Stimulated activated CD4-positive, alpha-beta T cell treated with anti-CD3 and anti-CD28 coated beads, Interleukin-2, amount 100 ng/mL, for 24 hours (primary cell): Measurements from ENCODE around the gene RAB11FIP4.

Experiments
- DNase-seq, 2 donors: peaks; one replicate each; pipeline ENCODE4 v3.0.0-alpha.2; 2020

The RAB11FIP4 gene

DNA sequence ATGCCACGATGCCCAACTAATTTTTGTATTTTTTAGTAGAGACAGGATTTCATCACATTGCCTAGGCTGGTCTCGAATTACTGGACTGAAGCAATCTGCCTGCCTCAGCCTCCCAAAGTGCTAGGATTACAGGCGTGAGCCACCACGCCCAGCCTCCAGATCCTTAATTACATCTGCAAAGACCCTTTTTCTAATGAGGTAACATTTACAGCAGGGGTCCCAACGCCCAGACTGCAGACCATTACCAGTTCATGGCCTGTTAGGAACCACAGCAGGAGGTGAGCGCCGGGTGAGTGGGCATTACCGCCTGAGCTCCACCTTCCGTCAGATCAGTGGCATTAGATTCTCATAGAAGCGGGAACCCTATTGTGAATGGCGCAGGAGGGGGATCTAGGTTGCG is 4.0 kb upstream of the RAB11FIP4 start:
- no peak for DNase-seq

DNA sequence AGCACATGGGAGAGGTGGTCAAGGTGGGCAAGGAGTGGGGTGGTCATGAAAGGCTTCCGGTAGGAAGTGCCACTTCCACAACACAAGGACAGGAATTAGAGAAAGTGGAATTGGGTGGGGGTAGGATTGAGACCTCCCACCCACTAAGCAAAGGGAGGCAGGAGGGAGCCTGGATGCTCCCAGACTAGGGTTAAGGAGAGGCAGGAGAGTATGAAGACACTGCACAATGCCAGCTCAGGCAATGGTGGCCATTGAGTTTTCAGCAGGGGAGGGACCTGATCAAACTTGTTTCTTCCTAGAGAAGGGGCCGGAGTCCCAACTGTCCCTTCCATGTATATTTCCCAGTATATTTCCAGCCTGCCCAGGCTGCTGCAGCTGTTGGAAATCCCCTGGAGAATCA is 3.1 kb upstream of the RAB11FIP4 start:
- no peak for DNase-seq

DNA sequence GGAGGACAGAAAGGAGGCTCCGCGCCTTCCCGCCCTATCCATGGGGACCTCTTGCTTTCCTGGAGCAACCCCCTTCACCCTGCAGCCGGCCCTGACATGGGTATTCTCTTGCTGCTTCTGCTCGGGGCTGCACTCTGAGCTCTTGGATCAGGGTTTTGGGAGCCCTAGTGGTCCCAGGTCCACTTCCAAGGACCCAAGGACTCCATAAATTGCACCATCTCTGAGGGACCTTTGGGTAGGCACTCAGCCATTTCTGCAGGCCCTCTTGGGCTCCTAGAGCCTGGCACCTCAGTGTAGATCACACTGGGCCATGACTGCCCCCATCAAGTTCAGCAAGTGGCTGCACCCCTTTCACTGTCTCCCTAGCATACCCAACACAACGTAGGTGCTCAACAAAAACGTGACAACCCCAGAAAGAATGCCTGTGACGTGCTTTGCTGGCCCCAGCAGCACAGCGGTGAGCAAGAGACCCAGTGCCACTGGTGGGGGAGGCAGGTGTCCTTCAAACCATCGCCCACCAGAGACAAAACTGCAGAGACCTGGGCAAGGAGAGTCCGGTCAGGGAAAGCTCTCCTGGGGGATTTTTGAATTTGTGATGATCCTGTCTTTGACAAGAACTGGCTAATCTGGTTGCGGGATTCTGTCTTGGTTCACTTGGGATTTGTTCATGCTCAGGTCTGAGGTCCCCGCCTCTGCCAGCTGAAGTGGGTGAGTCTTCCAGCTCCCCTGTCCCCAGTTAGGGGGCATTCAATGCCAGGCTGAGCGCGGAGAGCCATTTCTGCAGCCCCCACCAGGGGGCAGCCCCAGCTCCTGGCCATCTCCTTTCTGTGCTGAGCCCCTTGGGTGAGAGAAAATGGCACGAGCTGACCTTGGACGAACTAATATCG is 2.5 kb upstream of the RAB11FIP4 start:
- DNase-seq: peak; percentile 47 to 56

DNA sequence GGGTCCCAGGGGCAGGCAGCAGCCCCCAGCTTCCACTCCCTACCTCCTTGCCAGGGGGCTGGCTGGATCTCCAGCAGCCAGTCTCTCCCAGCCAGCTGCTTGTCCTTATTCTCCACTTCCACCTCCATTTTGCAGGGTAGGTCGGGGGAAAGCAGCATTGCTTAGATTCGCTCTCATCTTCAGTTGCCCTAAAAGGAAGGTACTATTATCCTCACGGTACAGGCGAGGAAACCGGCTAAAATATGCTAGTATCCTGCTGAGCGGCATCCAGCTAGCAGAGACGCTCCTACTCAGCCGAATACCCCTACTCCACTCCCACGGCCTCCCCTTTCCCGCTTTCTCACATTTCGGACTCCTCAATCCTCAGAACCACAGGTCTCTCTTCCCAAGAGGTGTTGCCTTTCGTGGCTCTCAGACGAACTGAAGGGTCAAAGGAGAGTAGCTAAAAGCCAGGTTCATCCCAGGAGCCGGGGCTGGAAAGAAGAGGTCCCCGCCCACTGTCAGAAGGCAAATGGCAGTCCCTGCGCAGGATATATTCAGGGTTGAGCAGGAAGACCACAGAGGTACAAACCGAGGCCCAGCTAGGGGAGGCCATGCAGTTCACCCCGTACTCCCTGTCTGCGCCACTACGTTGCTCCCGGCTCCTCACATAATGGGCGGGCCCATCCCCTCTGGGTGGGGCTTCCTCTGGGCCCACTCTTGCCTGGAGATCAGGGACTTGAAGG is 1.7 kb upstream of the RAB11FIP4 start:
- no peak for DNase-seq

DNA sequence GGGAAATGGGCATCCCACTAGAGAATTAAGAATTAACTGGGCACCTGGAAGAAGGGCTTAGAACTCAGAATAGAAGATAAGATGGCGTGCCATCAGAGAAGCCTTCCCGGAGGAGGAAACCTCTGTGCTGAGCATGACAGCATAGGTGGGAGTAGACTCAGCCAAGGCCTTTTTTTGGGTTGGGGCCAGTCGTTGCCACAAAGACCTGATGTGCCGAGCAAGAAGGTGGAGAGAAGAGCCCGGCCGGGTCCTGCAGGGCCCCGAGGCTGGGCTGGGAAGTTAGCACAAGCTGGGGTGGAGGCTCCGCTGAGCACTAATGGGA is 1.1 kb upstream of the RAB11FIP4 start:
- no peak for DNase-seq

DNA sequence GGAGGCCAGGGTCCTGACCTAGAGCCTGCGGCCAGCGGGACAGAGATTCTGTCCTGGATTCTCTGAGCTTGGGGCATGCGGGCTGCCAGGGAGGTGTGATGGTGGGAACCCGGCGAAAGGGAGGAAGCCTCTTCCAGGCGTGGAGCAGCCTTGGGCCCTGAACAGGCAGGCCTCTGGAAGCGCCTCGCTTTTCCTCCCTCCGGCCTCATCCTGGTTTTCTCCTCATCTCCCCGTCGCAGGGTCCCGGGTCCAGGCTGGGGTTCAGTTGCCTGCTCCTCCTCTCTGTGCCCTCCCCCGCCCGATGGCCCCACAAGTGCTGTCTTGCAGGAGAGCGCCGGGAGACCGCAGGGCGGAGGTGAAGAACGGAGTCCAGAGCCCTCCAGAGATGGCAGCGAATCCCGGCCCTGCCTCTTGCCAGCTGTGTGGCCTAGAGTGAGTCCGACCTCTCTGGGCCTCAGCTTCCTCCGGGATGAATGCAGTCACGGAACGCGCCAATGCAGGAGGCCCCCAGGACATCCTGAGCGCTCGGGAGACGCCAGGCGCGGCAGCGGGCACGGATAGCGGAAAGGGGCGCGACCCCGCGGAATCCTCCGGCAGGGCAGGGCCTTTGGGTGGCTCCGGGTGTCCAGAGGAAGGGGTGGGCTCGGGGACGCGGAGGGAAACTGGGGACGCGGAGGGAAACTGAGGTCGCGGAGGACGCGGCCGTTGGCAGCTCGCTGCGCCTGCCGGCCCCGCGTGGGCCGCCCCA is 553 bp upstream of the RAB11FIP4 start:
- DNase-seq: no peak

DNA sequence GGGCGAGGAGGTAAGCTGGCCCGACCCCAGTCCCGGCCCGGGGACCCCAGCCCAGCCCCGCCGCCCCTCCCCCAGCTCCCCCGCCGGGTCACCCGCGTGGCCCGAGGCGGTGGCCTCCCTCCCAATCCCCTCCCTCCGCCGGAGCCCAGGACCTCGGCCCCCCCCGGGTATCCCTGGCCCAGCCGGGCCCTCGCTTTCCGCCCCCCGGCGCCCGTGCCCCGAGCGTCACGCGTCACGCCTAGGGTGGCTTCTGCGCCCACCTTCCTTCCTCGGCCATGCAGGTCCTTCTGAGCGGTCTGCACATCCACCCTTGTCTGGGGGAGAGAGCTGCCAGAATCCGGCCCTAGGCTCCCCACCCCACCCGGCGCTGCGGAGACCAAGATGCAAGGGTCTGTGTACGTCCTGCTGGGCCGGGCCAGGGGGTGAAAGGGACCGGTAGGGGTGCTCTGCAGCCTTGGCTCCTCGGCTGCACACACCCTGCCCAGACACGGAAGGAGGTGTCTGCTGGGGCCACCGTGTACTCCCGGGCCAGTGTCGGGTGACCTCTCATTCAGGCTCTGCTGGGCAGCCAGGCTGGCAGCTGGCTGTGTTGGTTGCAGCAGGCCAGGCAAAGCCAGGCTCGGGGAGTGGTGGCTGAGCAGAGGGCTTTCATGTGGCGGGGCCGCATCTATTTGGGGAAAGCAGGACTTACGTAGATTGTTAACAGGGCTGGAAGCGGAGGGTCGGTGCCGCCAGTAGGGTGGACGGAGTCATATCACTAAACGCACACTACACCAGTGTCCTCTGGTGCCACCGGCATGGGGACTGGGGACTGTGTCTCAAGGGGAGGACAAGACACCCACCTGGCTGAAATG is 754 bp downstream of the RAB11FIP4 start:
- no peak for DNase-seq

DNA sequence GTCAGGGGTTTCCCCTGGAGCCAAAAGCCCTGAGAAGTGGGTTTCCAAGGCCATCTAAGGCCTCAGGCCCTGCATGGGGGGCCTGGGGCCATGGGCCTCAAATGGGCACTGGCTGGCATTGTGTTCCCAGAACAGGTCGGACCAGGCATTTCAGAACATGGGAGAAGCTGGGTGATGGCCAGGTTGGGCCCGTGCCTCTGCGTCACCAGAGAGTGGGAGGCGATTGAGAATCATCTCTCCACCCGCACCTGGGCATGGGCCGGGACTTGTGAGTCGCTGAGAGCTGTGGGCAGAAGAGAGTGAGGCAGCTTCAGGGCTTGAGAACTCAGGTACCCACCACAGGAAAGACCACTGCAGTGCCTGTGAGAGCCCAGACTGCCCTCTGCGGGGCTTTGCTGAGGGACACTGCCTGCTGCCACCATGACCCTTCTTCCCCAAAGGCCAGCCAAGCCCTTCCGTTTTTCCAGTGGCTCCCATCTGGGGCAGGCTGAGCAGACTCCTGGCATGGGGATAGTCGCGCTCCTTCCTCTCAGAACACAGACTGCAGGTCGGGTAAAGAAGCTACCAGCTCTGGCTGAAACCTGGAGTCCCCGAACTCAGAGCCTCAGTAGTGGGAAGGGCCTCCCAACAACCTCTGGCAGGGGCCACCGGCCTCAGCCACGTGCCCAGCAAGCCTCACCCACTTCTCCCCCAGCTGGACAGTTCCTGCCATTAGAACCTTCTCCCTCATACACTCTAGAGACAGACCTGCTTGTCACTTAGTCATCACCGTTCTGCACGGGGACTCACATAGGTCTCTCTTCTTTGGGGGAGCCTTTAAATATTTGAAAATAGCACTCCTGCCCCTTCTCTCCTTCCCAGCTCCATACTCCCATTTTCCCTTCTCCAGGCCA is 1.6 kb downstream of the RAB11FIP4 start:
- DNase-seq: no peak

DNA sequence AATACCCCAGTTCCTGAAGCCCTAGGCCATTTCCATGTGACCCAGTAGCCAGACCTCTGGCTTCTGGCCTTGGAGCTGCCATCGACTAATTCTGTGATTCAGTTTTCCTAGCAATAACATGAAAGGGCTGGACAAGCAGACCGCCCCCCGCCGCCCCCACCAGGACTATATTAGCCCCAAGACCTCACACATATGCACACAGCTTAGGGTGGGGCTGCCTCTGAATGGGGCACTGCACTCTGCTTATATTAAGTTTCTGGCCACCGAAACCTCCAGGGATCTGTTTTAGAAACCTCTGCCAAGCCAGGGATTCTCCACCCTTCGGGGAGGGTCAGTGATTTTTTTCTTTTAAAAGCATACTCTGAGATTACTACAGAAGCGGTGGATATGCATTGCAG is 2.3 kb downstream of the RAB11FIP4 start:
- no peak for DNase-seq

DNA sequence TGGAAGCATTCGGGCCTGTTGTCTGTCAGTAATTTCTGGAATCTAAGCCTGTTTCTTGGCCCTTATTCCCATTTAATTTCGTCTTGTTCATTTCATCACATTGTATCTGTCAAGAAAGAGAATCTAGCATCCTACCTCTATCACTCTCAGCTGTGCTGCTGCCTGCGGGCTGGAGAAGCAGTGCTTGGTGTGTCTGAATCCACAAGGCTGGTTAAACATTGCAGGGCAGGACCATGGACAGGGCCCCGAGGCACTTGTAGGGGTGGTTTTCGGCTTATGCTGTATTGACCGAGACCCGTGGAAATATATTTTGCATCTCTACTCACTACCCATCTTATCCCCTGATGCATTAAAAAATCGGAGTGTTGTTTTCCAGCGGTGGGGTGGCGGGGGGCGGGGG is 3.1 kb downstream of the RAB11FIP4 start:
- peak; percentile 40 to 53 for DNase-seq

DNA sequence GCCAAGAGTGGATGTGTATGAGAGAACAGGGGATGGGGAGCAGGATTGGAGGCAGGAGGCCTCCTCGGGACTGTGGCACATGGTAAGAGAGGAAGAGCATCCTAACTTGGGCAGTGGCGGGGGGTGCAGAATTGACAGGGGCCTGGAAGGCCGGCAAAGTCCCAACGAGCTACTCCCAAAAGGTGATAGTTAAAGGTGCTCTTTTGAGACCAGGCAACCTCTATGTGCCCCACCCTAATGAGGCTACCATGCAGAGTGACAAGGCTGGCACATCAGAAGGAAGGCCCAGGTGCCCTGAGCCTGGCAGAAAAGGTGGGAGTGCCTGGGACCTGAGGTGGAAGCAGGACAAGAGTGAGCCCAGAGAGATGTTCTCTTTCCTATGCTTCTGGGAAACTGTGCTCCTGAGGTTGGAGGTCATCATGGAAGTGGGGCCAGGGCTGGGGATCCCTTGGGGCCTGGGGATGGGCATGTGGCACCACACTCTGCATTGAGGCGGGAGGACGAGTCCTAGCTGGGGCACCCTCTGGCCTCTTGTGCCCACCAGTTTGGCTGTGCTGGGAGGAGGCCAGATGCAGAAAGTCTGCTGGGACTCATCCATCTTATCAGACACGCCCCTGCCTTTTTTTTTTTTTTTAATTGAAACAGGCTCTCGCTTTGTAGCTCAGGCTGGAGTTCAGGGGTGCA is 5.9 kb downstream of the RAB11FIP4 start:
- no peak for DNase-seq

DNA sequence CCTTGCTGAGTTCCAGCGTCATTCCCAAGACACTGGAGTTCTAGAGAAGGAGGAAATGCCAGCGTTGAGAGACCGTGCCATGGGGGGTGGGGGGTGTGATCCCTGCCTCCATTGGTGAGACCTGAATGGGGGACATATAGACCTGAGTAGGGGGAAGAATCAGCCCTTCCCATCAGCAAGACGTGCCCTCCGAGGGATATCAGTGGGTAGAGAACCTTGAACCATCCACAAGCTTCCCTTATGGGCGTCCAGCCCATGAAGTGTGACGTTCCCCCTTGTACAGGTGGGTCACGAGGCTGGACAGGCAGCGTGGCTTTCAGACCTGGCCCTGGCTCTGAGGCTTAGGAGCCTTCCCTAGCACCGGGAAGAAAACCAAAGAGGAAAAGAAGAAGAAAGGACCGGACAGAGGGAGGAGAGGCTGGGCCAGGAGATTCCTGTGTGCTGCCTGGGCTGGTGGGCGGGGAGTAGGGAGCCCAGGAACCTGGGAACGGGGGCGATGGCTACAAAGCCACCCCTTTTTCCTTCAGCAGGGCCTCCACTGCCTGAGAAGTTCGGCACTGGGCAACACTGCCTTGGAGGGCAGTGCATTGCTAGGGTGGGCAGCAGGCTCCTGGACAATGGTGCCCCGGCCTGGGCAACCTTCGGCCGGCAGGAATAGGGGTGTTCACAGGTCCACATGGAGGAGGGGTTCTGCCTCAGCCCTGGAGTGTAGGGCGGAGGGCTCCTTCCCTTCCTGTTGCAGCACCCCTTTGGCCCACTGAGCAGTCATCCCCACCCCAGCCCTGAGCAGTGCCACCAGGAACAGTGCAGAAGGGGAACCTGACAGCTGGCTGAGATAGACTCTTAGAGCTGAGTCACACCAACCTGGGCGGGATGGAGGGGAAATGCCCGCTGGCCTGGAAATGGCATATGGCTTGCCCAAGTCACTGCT is 7.2 kb downstream of the RAB11FIP4 start:
- no peak for DNase-seq

DNA sequence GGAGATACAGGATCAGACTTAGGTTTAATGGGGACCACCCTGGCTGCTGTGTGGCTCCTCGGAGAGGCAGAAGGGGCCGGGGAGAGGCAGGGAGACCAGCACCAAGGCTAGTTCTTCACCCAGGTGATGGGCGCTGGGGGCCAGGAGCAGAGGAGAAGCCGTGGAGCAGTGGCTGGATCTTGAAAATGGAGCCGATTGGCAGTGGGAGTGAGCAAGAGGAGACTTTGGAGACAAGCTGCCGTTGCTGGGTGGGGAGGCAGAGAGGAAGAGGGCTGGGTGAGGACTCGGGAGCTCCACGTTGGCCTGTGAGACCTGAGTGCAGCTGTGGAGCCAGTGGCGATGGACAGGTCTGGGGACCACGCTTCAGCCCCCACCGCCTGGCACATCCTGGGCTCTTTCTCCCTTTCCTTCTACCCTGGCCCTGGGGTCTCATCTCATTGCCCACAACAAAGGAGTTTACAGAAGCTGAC is 9.0 kb downstream of the RAB11FIP4 start:
- DNase-seq: no peak

DNA sequence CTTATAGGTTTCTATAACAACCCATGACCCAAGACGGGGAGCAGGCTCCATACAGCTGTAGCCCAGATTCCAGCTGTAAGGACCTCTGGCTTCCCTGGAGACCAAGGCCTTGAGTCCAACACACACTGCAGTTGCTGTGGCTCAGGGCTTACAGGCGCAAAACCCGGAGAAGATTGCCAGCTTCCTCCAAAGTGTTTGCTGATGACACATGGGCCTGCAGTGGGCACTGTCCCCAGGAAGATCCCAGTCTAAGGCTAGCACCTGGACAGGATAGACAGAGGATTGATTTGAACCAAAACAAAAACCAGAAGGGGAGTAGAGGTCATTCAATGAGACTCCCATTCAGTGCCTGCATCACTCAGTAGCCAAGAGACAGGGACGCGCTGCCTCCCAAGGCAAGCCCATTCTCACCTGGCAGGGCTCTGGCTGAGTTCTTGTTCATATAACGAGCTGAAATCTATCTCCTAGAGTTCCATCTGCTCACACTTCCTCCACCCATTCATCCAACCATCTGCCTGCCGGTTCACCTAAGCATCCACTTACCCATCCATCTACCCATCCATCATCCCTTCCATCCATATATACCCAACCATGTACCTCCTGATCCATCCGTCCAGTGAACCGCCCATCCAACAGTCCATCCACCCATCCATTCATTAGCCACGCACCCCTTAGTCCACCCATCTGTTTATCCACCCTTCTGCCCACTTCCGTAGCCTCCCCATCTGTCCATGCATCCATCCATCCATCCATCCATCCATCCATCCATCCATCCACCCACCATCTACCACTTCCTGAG is 10.2 kb downstream of the RAB11FIP4 start:
- DNase-seq: no peak

DNA sequence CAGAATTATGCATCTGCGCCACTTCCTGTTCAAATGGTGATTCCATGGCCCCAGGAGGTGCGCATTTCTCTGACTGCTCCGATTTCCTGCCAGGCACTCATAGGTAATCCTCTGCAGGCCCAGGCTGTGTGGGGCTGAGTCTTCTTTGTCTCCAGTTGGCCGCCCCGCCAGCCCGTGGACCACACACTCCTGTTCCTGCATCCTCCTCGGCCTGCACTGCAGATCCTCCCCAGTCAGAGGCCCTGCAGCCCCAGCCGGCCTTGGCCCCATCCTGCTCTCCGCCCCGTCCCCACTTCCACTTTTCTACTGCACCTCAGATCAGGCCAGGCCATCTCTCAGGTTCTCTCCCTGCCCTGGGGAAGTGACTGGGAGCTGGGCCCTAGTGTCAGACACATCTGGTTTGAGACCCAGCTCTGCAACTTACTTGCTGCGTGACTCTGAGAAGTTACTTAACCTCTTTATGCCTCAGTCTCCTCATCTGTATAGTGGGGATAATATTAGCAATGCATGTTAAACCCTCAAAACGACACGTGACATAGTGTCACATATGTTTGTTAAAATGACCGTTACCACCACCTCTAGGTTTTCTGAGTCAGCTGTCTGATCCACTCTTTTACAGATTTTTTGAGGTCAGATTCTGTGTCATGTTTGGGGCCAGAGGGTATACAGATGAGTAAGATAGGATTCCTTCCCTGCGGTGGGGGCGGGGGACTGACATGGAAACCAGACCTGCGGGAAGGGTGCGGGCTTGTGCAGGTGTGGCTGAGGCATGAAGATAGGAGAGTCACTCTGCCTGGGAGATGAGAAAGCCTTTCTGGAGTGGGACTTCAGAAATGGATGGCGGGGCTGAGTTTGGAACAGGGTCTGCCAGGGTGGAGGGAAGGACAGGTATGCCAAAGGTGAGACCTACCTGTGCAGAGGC is 12.8 kb downstream of the RAB11FIP4 start:
- DNase-seq: no peak

DNA sequence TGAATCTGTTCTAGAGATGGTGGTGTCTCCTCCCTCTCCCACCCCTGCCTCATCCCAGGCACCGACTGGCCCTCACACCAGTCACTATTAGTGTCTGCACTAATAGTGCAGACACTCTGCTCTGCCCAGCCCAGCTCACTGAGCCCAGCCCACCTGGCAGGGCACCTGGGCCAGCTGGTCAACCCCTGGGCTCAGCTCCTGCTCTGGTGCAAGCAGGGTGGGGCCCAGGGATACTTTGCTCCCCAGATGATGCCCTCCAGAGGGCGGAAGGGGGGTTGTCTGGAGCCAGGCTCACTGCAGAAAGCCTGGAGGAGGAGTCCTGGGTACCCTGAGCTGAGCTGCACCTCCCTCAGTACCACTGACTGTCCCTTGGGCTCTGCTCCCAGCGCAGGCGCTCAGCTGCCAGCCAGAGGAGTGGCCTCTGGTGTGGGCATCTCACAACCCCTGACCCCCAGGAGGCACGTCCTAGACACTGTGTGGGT is 14.5 kb downstream of the RAB11FIP4 start:
- no peak for DNase-seq

DNA sequence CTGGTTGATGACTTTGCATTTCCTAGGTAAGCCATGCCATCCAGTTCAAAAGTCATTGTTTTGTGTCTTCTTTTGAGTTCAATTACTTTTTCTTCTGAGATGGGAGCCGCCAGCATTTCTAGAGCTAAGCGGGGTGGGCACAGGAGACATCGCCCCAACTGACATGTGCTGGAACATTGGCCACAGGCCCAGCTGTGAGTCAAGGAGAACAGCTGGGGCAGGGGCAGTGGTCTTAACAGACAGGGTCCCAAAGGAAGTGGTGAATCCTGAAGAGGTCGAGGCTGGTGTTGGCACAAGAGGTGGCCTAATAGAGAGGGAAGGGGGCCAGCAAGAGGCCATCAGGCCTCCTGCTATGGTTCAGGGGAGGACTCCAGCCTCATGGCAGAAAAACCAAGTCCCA is 17.1 kb downstream of the RAB11FIP4 start:
- DNase-seq: no peak
